ENCODE measurements around the gene UNC13A.

UNC13A gene

GRCh38 chr19:17618936-17619335 is 69.2 kb downstream of the UNC13A start:
- Histone ChIP-seq H3K4me2 (ENCODE audit: insufficient read depth, low read length) (no peak overlapping the region), H4K20me1 (ENCODE audit: insufficient read depth, low read length) (no peaks in the 10 kb centered on the region), H3K9ac (ENCODE audit: low read depth, low read length) (no peak overlapping the region), H3K27me3 (ENCODE audit: insufficient read depth, low read length, poor library complexity) (no peaks in the 10 kb centered on the region), H3K4me3 (ENCODE audit: low read depth in 1 of 2, low read length in 2 of 2) (no peak overlapping the region), H3K79me2 (ENCODE audit: insufficient read depth, low read length) (no peaks in the 10 kb centered on the region), H3K9me3 (ENCODE audit: insufficient read depth, low read length, severe bottlenecking) (peaks cover 4% of the 10 kb centered on the region), H3K27ac (ENCODE audit: low read length) (no peak overlapping the region), H2AFZ (ENCODE audit: low read depth, low read length) (no peak overlapping the region), H3K36me3 (ENCODE audit: insufficient read depth, low read length) (no peaks in the 10 kb centered on the region), H3K4me1 (ENCODE audit: insufficient read depth, low read length) (no peaks in the 10 kb centered on the region)
- DNase-seq, result no peak
- ATAC-seq (ENCODE audit: insufficient read depth, low read depth), result no peak
- no peak for TF ChIP-seq CTCF (IDR thresholded peaks at IDR 0.05; ENCODE audit: borderline replicate concordance, extremely low read depth, low read length, poor library complexity, severe bottlenecking)
- no peak for TF ChIP-seq EZH2 (IDR thresholded peaks at IDR 0.05; ENCODE audit: borderline replicate concordance, low read depth, low read length, severe bottlenecking)

- Histone ChIP-seq H3K9ac (ENCODE audit: low read depth, low read length) (no peak overlapping the region), H4K20me1 (ENCODE audit: insufficient read depth, low read length) (no peaks in the 10 kb centered on the region), H3K79me2 (ENCODE audit: insufficient read depth, low read length) (no peaks in the 10 kb centered on the region), H3K27me3 (ENCODE audit: insufficient read depth, low read length, poor library complexity) (no peaks in the 10 kb centered on the region), H3K36me3 (ENCODE audit: insufficient read depth, low read length) (no peaks in the 10 kb centered on the region), H3K27ac (ENCODE audit: low read length) (no peak overlapping the region), H3K9me3 (ENCODE audit: insufficient read depth, low read length, severe bottlenecking) (peaks cover 4% of the 10 kb centered on the region), H3K4me1 (ENCODE audit: insufficient read depth, low read length) (no peaks in the 10 kb centered on the region), H2AFZ (ENCODE audit: low read depth, low read length) (no peak overlapping the region), H3K4me2 (ENCODE audit: insufficient read depth, low read length) (no peak overlapping the region), H3K4me3 (ENCODE audit: low read depth in 1 of 2, low read length in 2 of 2) (no peak overlapping the region)
- TF ChIP-seq EZH2 (IDR thresholded peaks at IDR 0.05; ENCODE audit: borderline replicate concordance, low read depth, low read length, severe bottlenecking), result no peak
- TF ChIP-seq CTCF (IDR thresholded peaks at IDR 0.05; ENCODE audit: borderline replicate concordance, extremely low read depth, low read length, poor library complexity, severe bottlenecking), result no peak
- ATAC-seq (ENCODE audit: insufficient read depth, low read depth) (no peak), DNase-seq (no peak)
Observed at GRCh38 chr19:17618281-17618903, 69.8 kb downstream of the UNC13A start.

GRCh38 chr19:17617807-17618192 is 70.4 kb downstream of the UNC13A start:
- Histone ChIP-seq H3K79me2 (ENCODE audit: insufficient read depth, low read length) (no peaks in the 10 kb centered on the region), H3K27ac (ENCODE audit: low read length) (no peak overlapping the region), H3K4me3 (ENCODE audit: low read depth in 1 of 2, low read length in 2 of 2) (no peak overlapping the region), H3K36me3 (ENCODE audit: insufficient read depth, low read length) (no peaks in the 10 kb centered on the region), H2AFZ (ENCODE audit: low read depth, low read length) (no peak overlapping the region), H3K9ac (ENCODE audit: low read depth, low read length) (no peak overlapping the region), H3K27me3 (ENCODE audit: insufficient read depth, low read length, poor library complexity) (no peaks in the 10 kb centered on the region), H3K9me3 (ENCODE audit: insufficient read depth, low read length, severe bottlenecking) (peaks cover 4% of the 10 kb centered on the region), H3K4me1 (ENCODE audit: insufficient read depth, low read length) (no peaks in the 10 kb centered on the region), H4K20me1 (ENCODE audit: insufficient read depth, low read length) (no peaks in the 10 kb centered on the region), H3K4me2 (ENCODE audit: insufficient read depth, low read length) (no peak overlapping the region)
- ATAC-seq (ENCODE audit: insufficient read depth, low read depth) (no peak), DNase-seq (no peak)
- no peak for TF ChIP-seq EZH2 (IDR thresholded peaks at IDR 0.05; ENCODE audit: borderline replicate concordance, low read depth, low read length, severe bottlenecking)
- no peak for TF ChIP-seq CTCF (IDR thresholded peaks at IDR 0.05; ENCODE audit: borderline replicate concordance, extremely low read depth, low read length, poor library complexity, severe bottlenecking)
